NCI-H446 (cell line): Measurements from ENCODE around the gene CDKAL1.

ENCODE experiments used
- DNase-seq, 2 experiments: peaks; one replicate each; lab custom pipeline; 2025; lab: John Stamatoyannopoulos, UW

Gene CDKAL1

DNA sequence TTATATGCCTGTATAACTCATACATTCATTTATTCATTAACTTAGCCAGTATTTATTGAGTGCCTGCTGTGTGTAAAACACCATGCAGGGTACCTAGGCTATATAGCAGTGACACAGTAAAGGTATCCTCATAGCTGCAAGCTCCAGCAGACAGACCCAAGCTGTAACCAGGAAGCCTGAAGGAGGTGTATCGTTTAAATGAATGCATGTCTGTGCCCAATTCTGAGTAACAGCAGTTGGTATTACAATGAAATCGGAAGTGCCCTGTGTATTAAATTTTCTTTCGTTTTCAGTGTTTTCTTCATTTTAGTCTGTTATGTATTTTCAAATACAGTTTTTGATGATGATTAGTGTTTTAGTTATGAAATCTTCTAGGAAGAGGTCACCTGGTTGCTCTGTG lies 573.5 kb downstream of the CDKAL1 start:
- no peak for DNase-seq

DNA sequence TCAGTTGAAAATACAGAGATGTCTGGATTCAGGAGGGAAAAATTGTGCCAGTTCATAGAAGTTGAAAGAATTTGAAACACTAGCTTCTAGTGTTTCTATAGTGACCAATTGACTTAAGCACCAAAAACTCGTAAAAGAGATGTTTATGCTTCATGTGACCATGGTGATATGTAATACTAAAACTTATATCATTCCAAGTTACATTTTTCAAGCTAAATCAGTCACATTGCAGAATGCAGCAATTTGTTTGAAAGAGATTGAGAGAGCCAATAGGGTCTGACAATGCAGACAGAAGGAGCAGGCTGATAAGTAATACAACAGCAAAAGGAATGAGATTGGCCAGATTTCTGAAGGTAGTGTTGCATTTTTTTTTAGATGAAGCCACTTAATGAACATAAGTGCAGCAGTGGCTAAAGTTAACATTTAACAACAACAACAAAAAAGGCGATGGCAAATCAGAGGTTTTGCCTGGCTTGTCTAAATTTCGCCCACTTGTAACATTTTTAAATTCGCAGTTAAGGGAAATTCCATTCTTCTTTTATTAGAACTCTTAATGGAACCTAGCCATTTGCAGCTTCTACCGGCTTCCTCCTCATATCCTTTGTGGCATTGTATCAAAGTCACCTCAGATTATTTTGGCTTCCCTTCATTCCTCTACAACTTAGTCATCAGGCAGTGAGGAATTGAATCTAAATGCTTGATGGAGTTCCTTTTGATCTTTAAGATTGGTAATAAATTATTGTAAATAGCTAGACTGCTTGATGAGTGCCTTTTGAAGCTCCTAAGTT lies 575.3 kb downstream of the CDKAL1 start:
- DNase-seq: no peak

DNA sequence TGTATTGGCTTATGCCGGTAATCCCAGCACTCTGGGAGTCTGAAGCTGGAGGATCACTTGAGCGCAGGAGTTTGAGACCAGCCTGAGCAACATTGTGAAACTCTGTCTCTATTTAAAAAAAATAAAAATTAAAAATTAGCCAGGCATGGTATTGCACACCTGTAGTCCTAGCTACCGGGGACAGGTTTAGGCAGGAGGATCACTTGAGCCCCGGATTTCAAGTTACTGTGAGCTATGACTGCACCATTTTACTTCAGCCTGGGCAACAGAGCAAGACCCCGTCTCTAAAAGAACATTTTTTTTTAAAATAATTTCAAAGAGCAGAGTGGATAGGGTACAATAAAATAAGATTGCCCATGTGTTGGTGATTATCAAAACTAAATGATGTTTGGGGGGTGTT lies 576.4 kb downstream of the CDKAL1 start:
- DNase-seq: no peak

DNA sequence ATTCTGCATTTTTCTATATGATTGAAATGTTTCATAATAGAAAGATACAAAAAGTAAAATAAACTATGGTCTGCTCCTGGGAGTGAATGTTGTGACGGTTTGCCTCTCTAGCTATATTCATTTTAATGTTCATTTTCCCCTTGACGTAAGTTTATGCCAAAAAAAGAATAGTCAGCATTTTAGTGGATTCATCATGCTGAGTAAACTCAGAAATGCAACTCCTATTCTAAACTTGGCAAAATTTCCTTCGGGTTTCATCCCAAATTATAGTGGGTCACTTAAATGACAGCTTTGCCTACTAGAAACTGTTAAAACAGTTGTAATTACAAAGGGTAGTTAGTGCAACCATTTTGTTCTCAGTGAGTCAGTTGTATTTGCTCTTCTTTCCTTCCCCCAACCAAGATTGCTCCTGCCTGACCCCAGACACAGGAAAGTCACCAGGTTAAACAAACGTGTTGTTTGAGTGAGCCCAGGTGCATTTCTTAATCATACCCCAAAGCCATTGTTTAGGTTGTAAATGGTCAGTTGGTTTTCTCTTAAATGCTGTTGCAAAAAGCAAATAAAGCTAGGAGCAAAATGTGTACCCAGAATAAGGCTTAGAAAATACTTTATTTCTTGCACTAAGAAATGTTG lies 577.0 kb downstream of the CDKAL1 start:
- DNase-seq: no peak

DNA sequence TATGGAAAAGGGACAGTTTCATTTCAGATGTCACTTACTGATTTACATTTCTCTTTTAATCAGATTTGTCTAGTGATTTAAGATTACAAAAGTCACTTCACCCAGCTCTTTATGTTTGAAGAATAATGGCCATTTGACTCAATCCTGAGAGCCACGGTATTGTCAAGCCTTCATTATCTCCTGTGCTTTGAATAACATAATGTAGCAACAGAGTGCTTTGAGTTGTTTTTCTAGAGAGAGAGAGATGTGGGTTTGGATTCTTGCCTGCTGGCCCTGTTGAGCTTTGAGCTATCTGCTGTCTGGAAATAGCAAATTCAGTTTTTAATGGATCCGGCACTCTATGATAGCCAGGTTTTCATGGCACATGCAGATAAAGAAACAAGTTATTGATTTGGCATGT lies 580.9 kb downstream of the CDKAL1 start:
- DNase-seq: peak; percentile 26 to 51

DNA sequence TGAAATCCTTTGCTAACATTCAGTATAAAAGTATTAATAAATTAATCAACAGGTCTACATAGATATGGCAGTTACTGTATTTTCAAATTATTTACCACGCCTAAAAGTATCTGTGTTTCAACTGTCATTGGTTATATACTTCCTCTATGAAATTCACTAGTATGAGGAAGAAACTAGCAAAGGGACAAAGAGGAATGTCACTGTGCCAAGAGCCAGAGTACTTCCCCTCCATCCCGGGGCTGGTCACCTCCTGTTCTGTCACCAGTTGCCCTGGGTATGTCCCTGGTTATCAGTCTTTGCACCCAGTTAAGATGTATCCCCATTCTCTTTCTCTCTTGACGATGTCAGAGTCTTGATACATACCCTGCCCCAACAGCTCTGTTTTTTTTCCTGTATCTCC lies 582.5 kb downstream of the CDKAL1 start:
- no peak for DNase-seq

DNA sequence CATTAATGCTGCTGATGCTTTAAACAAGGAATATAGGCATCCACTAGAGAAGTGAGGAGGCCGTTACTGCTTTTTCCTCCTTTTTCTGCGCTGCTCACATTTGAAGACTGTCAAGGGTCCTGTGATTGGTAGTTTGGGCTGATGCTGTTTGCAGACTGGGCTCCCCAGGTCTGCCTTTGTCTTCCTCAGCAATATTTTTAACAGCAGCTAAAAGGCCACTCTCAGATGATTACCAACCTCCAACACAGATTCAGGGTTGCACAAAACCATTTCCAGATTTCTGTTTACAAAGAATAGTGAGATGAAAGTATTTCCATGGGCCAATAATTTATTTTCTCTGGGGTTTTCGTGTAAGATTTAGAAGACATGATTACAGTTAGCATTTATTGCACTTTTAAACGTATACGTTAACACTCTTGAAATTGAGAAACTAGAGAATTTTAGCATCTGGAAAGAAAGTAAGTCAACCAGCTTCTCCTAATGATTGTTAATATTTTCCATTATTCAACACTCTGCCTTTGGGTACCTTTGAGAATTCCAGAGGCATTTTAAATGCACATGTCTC lies 584.0 kb downstream of the CDKAL1 start:
- no peak for DNase-seq

DNA sequence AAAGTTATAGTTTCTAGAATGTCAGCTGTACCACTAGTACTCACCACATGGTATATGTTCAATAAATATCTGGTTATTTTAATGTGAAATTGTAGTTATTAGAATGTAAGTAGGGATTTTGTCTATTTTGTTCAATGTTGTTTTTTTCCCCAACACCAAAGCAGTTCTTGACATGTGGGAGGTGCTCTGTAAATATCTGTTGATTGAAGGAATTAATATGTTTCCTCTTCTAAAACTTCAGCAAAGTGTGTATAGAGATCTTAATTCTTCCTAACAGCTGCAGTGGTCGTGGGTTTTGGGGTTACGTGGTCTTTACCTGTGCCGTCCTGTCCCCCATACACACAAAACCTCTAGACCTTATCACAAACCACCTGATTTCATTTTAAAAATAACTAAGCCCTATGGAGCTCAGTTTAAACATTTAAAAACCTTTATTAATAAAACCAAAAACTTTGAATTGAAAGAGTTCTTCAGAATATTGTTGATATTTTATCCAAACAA lies 587.4 kb downstream of the CDKAL1 start:
- DNase-seq: no peak

DNA sequence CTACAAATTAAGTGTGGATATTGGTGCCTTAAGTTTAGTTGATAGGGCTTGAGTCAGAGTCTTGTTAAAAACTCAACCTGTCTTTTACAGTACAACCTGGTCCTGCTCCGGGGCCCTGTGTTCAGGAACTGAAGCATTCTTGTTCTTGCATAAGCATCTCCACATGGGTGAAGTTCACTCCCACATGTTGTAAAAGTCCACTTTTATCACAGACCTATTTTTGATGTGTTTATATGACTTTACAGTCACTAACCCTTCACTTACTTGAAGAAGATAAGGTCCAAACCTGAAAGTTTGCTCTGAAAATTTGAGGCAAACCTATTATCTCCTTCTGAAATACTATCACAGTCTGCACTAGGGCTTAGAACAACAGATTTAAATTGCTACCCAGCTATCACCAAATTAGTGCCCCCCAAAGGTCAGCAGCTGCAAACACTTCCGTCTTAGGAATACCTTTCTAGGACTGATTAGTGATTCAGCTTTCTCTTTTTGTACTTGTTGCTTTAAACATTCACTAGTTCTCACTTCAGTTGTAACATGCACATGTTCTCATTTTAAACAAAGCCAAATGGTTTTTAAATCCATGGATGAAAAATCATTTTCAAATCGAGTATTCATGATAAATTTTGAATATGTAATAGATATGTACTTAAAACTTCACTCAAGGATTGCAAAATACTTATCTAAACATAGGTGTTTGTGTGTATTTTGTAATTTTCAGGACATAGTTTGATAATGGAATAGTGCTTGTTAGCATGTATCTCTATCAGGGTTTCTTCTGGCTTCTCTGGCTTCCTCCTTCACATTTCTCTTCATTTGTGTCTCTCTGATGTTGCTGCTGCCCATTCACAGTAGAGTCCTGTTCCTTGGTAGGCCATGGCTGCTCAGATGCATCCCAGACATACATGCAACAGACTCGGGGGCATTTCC lies 589.5 kb downstream of the CDKAL1 start:
- DNase-seq: no peak

DNA sequence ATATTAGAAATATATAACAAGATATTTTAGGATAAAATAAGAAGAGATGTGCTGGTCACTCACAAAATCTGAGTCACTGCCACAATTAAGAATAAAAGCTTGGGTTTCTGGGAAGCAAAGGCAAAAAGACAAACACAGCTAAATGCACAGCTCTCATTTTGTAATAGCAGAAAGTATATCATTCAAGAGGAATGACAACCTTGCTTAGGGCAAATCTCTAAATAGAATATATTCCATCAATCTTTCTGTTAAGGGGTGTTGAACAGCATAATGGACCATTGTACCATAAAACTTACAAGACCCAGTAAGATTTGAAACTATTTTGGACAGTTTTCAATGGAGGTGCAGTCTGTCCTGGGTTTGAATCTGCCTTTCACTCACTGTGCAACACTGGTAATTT lies 594.3 kb downstream of the CDKAL1 start:
- no peak for DNase-seq

DNA sequence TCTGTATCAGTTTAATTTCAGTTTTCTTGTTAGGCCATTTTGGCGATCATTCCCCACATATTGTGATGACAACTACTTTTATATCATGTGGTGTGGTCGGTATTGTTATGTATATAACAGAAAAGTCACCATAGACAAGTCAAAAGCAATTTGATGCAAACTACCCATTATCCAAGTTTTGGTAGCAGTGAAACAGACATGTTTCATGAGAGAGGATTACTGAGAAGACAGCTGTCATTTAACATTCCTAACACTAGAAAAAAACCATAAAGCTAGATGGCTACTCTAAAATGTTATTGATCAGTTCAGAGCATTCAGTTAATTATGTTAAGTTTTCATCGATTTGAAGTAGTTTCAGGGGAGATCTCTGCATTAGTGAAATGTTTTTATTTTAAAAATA lies 597.1 kb downstream of the CDKAL1 start:
- no peak for DNase-seq

DNA sequence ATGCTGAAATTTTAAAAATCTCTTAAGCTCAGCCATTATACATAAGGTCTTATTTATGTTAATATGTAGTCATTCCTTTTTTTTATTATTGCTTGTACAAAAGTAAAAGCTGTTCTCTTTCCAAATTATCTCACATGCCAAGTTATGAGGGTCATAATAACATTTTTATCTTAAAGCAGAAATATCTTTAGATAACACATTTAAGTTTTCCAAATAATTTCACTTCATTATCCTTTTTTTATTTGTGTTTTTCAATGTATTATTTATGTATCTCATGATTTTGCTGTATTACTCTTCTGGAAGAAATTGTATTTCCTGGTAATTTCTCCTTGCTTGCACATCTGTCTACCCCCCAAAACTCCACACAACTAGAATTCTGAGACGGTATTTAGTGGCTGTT lies 598.2 kb downstream of the CDKAL1 start:
- no peak for DNase-seq

DNA sequence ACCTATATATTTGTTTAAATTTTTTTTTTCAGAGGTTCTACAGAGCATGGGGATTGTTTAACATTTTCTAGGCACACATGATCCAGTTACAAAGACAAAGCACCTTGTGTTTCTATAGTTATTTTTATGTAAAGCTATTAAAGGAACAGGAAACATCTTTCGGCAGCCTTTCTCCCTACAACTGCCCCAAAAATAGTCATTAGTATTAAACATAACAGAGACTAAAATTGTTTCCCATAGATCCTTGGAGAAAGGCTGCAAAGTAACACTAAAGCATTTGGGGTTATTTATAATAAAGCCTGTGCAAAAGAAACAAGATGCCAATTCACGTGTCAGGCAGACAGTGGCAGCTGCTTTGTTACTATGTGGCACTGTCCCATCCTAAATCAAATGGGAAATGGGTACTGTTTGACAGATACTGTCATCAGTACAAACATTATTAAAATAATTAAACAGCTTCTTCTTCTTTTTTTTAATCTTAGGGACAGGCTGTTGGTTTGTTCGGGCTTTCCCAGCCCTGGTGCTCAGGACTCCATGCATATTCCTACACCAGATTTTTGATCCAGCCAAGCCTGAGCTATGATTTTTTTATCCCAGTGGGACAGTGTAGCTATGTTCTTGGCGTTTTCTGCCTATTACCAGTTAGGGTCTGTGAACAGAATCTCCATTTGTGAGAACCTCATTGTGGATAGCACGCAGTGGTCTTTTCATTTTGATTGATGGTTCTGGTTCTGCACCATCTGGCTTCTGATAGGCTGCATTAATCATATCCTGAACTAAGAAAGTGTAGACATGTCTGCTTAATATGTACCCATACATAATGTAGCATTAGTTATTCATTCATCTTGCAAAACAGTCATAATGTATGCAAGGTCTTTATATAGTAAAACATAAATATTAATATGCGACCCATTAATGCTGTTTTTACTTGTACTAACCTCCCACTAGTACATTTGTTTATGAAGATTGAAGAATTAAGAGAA lies 598.9 kb downstream of the CDKAL1 start:
- peak; percentile 75 to 82 for DNase-seq

DNA sequence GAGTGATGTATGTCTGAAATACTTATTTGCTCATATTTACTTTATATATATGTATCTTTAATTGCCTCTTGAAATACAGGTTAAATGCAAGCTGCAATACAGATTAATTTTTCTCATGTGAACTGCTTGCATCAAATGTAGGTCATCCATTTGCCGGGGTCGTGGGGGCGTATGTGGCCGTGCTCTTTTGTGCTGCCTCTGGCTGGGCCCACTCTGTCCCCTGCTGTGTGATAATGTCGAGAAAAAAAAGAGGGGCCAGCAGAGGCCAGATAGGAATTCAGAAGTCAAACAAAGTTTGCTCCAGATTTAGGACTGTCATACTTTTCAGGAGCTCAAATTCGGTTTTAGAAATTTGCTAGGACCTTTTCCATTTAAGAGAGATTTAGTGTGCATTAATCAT lies 599.6 kb downstream of the CDKAL1 start:
- no peak for DNase-seq

DNA sequence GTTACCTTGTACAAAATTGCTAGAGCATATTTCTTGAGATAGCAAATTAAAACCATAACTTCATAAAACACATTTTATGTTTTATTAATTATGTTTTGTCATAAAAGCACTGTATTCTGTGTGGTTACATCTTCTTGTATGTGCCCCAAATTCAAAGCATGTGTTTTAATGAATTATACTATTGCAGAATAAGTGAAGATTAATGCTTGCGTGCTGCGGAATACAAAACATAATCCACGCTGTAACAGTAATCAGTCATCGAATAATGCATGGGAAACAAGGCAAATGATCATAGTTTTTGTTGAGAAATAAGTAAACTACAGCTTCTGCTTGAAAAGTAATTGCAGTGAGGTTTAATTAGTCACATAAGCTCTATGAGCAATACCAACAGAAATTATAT lies 600.1 kb downstream of the CDKAL1 start:
- DNase-seq: no peak

DNA sequence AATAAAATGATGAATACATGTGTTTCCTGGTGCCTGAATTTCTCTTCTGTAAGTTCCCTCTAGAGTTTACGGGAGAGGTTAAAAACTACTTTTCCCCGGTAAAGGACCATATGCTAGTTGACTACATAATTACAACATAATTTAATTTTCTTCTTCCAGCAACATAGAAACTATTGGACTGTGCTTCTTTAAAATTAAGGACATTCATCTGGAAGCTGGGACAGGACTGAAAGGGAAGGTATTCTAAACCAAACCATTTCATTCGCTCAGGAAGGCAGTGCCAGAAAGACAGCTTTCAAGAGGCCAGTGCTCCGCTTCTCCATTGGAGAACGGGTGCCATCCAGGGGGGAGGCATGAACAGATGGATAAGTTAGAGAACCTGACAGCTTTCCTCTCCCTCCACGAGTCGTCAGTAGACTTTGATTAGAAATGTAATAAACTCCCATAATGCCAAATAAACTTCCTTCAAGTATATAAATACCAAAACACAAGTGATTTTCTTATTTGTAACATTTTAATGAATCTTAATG lies 601.3 kb downstream of the CDKAL1 start:
- DNase-seq: peak; percentile 70 to 82

DNA sequence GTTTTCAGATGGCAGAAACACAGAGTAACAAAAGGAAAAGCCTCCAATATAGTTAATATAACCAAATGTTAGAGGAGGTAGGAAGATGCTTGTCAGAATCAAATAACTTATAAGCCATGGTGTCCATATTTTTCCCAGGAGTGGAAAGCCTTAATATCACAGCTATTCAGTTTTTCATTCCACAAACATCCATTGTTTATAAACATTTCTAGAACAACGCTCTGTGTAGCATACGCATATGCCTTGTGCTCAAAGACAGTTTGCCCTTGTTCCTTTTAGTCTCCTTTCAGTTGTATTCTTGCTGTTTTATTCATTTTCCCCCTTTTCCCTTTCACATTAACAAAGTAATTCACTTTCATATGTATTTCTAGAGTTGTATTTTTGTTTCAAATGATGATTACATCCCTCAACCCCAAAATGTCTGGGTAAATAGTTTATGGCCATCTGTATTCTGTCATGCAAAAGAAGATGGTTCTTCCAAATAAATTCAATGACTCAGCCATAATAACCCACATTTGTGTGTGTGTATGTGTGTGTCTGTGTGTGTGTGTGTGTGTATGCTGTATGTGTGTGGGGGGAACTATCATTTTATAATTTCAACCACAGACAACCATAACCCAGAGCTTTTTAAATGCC lies 603.6 kb downstream of the CDKAL1 start:
- peak in 1 of 2 experiments; percentile 61 for DNase-seq

DNA sequence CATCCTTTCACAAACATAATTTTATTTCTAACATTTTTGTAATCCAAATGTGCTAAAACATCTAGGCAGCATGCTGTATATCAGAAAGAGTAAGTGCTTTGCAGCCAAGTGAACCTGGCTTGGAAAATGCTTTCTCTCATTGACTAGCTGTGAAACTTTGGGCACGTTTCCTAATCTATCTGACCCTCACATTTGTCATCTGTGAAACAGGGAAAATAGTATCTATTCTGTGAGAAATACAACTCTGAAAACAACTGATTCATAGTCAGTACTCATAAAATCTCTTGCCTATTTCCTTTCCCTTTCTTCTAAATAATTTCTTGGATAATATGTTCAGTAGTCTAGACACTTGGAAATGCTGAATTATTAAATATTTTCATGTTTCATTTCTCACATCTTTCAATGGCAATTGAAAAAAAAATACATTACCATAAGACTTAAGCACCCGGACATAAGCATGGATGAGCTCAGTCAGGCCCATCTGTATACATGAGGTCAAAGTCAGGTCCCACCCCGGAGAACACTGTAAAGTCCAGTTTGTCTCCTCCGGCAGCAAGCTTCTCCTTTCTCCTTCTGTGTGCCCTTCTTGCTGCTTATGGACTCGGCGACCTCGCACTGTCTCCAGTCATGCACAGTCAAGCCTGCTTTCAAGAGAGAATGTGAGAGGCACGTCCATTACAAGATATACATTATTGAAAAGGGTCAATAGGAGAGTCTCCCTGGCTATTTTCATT lies 604.2 kb downstream of the CDKAL1 start:
- DNase-seq: peak; percentile 46 to 69

DNA sequence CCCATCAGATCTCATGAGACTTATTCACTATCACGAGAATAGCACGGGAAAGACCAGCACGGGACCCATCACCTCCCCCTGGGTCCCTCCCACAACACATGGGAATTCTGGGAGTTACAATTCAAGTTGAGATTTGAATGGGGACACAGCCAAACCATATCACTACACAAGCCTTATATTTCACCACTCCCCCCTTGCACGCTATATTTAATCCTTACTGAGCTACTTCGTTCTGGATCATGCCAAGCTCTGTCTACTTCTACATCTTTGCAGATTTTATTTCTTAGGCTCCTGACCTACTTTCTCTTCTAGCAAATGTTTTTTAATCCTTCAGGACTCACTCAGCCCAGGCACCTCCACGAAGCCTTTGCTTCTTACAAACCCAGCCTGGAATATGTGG lies 606.7 kb downstream of the CDKAL1 start:
- DNase-seq: no peak
